GM18519 (cell line): ENCODE results near the gene EIF4H.
"Not testable (repeated sequence)": the region's sequence is repeated elsewhere in the genome, so short reads cannot be mapped to it uniquely, and the experiment has no call there.

Experiments used
- ATAC-seq: cut with Tn5 transposase; IDR thresholded peaks from one replicate; pipeline ENCODE4 v1.9.1; 2021; ENCODE audit warnings: mild to moderate bottlenecking, moderate library complexity; ENCODE audit not compliant: unreplicated experiment, low FRiP score

Gene EIF4H

DNA sequence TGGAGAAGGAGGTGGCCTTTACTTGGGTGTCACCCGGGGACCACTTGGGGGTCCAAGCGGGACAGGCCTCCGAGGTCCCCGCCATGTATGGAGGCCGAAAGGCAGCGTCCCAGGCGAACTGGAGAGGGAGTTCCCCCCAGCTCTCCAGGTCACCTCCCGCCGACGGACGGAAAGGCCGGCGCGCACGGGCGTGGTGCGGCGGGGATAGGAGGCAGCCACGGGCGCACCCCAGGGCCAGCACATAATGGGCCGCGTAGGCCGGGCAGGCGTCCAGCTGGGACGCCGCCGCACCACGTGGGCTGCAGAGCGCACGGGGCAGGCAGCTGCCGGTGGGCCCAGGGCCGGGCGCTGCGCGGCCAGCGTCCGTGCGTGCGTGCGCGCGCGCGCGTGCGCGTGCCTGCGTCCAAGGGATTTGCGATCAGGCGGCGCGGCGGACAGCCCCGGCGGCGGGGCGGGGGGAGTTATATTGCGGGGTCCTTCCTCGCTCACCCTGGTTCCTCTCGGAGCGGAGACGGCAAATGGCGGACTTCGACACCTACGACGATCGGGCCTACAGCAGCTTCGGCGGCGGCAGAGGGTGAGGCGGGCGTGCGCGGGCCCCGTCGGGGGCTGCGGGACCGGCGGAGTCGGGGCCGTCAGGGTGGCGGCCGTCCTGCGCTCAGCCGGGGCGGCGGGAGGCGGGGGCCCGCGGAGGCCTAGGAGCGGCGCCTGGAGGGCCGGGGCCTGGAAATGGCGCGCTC lies at the start of gene EIF4H:
Gene EIF4H (plus strand): TSS at position 491 of the 740 bp plus-strand sequence. CDS start 28 bp downstream, at position 519.
- ATAC-seq, result peak; percentile 59

DNA sequence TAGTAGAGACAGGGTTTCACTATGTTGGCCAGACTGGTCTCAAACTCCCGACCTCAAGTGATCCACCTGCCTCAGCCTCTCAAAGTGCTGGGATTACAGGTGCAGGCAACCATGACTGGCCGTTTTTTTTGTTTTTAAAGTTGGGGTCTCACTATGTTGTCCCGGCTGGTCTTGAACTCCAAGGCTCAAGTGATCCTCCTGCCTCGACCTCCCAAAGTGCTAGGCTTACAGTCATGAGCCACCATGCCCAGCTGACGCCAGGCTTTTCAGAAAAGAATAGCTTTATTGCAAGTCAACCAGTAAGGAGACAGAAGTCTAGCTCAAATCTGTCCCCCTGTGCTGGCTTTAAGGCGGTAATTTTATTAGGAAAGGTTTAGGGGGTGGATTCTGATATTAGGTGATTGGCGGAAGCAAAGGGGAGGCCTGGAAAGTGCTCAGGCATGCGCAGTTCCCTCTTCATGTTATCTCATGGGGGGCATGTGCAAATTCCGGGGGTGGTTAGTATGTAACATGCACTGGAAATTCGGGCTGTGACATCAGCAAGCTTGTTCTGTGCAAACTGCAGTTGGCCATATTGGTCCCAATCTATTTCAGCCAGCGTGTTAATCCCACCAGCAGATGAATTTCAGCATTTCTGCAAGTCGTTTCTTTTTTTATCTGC lies 47.8 kb upstream of the EIF4H start:
- no peak for ATAC-seq

DNA sequence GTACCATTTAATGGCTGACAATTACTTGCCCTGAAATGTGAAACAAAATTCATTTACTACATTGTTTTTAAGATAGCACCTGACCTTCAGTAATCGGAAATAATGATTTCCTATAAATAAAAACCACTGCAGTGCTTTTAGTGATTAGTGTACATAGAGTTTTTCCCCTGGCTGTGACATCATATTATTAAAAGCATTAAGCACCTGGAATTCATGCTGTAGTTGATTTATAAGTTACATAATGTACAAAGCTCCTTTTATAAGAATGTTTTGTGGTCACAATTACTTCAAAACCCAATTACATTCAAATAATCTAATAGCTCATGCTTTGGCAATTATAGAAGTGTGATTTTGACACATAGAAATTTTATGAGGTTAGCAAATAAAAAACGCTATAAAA lies 44.3 kb upstream of the EIF4H start:
- ATAC-seq, result no peak

DNA sequence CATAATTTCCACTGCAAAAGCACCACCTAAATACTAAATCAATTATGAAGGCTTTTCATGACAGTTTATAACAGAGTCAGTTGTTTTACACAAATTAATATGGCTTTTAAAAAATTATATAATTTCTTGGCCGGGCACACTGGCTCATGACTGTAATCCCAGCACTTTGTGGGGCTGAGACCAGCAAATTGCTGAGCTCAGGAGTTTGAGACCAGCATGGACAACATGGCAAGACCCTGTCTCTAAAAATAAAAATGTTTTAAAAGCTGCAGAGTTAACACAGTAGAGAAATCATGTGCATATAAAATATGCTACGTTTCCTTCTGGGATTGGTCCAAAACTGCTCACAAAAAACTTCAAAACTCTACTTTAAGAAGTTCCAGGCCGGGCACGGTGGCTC lies 43.6 kb upstream of the EIF4H start:
- no peak for ATAC-seq

DNA sequence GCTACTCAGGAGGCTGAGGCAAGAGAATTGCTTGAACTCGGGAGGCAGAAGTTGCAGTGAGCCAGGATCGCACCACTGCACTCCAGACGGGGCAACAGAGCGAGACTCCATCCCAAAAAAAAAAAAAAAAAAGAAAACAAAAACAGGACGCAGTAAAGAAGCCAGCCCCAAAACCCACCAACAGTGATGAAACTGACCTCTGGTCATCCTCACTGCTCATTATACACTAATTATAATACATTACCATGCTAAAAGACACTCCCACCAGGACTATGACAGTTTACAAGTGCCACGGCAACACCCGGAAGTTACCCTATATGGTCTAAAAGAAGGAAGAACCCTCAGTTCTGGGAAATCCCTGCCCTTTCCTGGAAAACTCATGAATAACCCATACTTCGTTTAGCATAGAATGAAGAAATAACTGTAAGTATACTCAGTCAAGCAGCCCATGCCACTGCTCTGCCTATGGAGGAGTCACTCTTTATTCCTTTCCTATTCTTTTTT lies 40.0 kb upstream of the EIF4H start:
- ATAC-seq, result no peak

DNA sequence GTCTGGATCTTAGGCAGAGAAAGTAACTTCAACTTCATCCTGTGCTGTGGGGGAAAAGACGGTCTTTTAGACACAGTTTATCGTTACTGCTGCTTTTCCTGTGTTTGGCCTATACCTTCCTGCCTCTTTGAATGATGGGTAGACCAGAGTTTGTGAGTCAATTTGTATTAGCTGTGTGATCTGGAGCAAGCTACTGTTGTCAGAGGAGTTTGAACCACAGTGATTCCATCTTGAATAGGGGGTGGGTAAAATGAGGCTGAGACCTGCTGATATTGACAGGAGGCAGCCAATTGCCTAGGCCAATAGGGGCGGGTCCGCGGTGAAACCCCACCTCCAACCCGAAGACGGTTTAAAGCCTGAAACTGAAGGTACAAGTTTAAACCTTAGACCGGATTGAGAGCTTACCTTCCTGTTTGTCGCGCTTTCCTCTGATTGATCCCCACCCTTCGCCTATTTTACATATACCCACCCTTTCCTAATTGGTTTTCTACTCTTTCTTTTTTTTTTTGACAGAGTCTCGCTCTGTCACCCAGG lies 35.8 kb upstream of the EIF4H start:
- no peak for ATAC-seq

DNA sequence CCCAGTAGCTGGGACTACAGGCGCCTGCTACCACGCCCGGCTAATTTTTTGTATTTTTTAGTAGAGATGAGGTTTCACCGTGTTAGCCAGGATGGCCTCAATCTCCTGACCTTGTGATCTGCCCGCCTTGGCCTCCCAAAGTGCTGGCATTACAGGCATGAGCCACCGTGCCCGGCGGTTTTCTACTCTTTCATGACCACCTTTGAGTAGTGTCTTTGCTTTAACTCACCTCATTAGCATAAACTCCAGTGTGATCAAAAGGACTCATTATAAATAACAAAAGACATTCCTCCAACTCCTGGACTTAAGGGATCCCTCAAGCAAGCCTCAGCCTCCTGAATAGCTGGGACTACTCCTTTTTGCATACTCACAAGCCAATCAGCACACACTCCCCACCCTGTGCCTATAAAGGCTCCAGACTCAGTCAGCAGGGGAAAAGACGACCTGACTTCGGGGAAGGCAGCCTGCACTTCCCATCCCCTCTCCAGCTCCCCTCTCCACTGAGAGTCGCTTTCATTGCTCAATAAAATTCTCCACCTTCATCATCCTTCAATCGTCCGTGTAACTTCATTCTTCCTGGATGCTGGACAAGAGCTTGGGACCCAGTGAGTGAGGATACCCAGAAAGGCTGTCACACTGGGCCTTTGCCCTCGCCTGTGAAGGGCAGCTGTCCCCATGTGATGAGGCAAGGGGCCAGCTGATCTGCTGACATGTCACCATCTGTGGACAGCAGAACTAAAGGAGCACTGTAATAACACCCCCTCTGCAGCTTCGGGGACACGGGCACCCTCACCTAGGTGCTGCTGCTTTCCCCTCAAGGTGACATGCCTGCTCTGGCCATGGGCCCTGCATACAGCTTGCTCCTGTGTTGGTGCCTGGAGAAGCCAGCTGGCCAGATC lies 35.0 kb upstream of the EIF4H start:
- no peak for ATAC-seq

DNA sequence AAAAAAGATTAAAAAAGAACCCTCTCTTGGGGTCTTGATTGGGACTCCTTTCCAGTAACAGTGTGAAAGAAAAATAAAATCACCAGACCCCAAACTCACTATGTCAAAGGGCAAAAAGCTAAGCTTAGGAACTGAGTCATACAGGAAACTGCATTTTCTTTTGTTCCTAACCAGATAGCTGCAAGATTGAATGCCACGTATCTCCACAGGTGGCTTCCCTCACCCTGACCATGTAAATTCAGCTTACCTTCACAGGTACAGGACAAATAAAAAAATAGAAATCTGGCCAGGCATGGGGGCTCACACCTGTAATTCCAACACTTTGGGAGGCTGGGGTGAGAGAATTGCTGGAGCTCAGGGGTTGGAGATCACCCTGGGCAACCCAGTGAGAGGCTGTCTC lies 32.5 kb upstream of the EIF4H start:
- no peak for ATAC-seq

DNA sequence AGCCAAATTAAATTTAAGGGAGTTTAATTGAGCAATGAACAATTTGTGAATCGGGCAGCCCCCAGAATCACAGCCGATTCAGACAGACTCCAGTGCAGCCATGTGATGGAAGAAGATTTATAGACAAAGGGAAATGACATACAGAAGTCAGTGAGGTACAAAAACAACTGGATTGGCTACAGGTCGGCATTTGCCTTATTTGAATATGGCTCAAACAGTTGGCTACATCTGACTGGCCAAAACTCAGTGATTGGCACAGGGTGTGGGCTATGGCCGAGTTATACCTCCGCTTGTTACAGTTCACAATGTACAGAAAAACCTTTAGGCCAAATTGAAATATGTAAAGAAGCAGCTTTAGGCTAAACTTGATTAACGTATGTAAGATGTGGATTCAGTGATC lies 30.8 kb upstream of the EIF4H start:
- ATAC-seq, result no peak

DNA sequence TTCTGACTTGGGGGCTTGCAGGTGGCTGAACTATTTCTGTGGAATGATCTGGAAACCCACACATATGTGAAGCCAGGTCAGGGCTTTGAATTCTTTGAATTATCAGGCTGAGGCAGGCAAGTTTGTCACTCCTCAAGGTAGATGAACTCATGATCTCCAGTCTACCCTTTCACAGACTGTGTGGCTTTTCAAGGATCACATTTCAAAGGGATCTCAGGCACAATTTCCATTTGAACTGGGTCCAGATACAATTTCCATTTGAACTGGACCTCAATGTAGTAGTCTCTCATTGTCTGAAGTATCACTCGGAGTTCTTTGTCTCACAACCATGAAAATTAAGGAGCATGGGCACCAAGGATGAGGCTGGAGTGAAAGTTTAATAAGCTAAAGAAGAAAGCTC lies 25.7 kb upstream of the EIF4H start:
- ATAC-seq, result no peak

DNA sequence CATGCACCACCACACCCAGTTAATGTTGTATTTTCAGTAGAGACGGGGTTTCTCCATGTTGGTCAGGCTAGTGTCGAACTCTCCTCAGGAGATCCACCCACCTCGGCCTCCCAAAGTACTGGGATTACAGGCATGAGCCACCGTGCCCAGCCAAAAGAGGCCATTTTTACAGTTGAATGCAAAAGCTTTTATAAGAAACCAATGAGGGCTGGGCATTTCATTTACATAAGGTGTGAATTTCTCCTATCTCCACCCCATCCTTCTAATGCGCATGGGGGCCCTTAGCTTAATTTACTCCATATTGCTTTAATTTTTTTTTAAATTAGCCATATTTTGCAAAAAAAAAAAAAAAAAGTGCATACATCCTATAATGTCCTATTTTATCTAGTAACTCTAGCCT lies 25.1 kb upstream of the EIF4H start:
- no peak for ATAC-seq

DNA sequence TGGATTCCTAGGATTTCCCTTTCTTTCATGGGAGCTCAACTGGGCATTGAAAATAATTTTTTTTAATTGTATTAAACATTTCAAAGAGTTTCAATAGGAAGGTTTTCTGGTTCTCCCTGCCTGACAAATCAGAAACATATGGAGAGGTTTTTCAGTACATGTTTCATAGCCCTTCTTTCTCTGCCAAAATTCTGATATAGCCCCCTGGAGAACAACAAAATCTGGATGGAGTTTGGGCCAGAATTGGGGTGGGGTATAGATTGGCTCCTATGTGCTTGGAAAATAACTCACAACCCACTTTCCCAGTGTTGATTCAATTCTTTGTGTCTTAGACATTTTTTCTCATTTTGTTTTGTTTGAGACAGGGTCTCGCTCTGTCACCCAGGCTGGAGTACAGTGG lies 24.6 kb upstream of the EIF4H start:
- ATAC-seq, result no peak

DNA sequence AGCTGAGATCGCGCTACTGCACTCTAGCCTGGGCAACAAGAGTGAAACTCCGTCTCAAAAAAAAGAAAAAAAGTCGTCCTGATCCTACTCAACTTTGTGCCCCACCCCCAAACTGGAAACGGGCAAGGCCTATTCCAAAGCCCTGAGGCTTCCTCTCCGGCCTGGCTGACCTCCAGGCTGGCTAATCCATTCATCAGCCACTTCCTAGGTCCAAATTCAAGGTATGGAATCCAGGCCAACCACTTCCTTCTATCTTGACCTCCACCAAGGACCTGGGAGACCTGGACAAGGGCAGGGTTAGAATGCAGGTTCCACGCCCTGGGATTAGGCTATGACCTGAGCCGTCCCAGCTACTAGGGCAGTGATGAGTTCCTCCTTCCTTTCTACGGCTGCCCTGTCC lies 20.4 kb upstream of the EIF4H start:
- no peak for ATAC-seq

DNA sequence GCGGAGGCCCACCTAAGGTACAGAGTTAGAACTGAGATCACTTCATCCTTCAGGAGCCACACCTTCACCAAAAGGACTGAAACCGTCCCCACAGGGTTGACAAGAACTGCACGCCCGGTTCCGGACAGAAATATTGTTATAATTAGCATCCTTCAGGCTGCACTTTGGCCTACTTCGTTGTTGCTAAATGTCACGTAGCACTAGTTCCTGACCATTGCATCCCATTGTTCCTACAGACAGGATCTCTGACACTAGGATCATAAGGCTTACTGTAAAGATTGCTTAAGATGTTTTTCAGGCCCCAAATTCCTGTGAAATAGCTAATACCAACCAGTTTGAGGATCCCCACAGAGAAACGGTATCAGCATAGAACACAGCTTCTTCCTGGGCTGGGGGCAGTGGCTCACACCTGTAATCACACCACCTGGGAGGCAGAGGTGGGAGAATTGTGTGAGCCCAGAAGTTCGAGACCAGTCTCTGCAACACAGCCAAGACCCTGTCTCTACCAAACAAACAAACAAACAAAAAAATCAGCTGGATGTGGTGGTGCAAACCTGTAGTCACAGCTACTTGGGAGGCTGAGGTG lies 18.3 kb upstream of the EIF4H start:
- no peak for ATAC-seq

DNA sequence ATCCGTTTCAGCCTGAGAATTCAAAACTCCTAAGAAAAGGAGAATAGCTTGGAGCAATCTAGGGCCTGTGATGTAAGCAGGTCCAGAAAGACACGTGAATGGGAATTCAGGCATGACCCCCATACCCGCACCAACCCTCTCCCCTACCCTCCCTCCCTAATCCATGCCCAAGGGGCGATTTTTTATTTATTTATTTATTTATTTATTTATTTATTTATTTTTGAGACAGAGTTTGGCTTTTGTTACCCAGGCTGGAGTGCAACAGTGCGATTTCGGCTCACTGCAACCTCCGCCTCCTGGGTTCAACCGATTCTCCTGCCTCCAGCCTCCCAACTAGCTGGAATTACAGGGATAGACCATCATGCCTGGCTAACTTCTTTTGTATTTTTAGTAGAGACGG lies 16.6 kb upstream of the EIF4H start:
- ATAC-seq, result no peak

DNA sequence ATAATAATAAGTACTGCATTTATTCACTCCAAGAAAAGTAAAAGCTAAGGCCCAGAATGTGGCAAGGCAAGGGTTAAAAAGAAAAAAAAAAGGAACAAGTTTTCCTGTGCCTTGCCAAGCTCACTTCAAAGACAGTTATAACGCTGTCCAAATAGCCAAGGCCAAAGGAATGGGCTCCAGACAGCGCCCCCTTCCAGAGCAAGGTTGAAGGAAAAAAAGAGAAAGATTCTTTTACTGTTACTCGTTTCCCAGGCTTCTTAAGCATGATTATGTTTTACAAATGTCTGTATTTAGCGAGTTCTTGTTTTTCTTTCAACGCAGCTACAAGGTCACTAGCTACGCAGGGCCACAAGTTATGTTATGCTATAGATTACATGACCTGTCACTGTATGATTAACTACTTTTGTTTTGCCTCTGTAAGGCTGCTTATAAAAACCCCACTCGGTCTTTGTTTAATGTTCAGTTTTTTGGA lies 9.1 kb upstream of the EIF4H start:
- ATAC-seq, result no peak

DNA sequence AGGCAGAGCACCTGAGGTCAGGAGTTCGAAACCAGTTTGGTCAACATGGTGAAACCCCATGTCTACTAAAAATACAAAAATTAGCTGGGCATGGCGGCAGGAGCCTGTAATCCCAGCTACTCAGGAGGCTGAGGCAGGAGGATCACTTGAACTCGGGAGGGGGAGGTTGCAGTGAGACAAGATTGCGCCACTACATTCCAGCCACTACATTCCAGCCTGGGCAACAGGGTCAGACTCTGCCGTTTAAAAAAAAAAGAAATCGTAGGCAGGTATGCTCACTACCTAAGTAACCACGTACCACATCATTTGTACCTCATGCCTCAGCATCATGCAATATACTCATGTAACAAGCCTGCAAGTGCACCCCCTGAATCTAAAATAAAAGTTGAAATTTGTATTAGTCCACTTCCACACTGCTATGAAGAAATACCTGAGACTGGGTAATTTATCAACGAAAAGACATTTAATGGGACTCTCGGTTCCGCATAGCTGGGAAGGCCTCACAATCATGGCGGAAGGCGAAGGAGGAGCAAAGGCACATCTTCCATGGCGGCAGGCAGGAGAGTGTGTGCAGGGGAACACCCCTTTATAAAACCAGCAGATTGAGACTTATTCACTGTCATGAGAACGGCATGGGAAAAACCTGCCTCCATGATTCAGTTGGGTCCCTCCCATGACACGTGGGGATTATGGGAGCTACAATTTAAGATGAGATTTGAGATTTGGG lies 8.1 kb upstream of the EIF4H start:
- no peak for ATAC-seq

DNA sequence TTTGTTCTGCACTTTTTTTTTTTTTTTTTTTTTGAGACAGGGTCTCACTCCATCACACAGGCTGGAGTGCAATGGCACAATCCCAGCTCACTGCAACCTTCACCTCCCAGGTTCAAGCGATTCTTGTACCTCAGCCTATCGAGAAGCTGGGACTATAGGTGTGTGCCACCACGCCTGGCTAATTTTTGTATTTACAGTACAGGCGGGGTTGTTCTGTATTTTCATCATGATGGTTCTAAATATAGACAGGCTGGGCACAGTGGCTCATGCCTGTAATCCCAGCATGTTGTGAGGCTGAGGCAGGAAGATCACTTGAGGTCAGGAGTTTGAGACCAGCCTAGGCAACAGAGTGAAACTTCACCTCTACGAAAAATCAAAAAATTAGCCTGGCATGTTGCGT lies 6.8 kb upstream of the EIF4H start:
- ATAC-seq, result not testable (repeated sequence)

DNA sequence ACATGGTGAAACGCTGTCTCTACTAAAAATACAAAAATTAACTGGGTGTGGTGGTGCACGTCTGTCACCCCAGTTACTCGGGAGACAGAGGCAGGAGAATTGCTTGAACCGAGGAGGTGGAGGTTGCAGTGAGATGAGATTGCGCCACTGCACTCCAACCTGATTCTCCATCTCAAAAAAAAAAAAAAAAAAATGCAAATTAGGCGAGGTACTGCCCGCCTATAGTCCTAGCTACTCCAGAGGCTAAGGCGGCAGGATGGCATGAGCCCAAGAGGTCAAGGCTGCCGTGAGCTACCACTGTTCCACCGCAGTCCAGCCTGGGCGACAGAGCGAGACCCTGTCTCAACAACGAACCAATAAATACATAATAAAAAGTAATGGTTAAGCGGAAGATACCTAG lies 1.1 kb upstream of the EIF4H start:
- no peak for ATAC-seq

DNA sequence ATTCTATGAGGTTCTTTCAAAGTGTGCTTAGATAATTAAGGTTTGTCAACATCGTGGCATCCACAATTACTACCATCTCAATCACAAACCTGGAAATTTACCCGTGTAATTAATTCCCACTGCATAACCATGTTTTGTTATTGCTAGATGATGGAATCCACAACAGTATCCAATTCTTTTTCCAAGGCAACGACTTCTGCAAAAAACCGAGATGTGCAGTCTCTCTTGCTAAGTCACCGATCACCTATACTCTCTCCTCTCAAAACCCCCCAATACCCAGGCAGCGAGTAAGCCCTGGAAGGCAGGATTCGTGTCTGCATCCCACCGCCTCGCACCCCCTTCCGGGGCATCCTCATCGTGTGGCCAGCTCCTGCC lies 678 bp upstream of the EIF4H start:
- ATAC-seq, result no peak
